Activated naive CD4-positive, alpha-beta T cell treated with anti-CD3 and anti-CD28 coated beads for 36 hours (primary cell): Measurements from ENCODE around the gene ART3. TPM values are rescaled to one million over a fixed set of nuclear protein-coding genes. Genes with fewer than 3 reads are reported as not detected.

ENCODE experiments used
- CTCF ChIA-PET: fragments of 350-600 bp; sonication (Branson Sonifier 250); formaldehyde crosslinking; loops from one replicate; lab custom pipeline; 2021; ENCODE audit warnings: antibody characterized with exemption; lab: Charles Lee
- DNase-seq: peaks from one replicate; pipeline ENCODE4 v3.0.0-alpha.2; 2020
- H3K27ac Mint-ChIP-seq: one replicate; pipeline ENCODE4 v1.8.0; 2021; ENCODE audit warnings: mild to moderate bottlenecking, mixed read lengths
- H3K27me3 Mint-ChIP-seq: one replicate; pipeline ENCODE4 v1.8.0; 2021; ENCODE audit warnings: low read depth, mixed read lengths
- H3K36me3 Mint-ChIP-seq: one replicate; pipeline ENCODE4 v1.8.0; 2021; ENCODE audit warnings: low read depth, mixed read lengths
- H3K4me1 Mint-ChIP-seq: one replicate; pipeline ENCODE4 v1.8.0; 2021; ENCODE audit warnings: low read depth, mixed read lengths
- H3K4me3 Mint-ChIP-seq: one replicate; pipeline ENCODE4 v1.8.0; 2021; ENCODE audit warnings: mild to moderate bottlenecking, moderate library complexity, mixed read lengths
- H3K9me3 Mint-ChIP-seq: one replicate; pipeline ENCODE4 v1.8.0; 2021; ENCODE audit warnings: mixed read lengths
- intact Hi-C: fragments of 100-400 bp; cut with micrococcal nuclease; formaldehyde crosslinking; loops from one replicate; pipeline ENCODE4 v1.15.1; 2023
- total RNA-seq, 2 experiments: library from RNA; stranded (reverse); gene quantifications; one replicate each; pipeline ENCODE4 v1.2.3, GENCODE V29; 2021

The ART3 gene
- total RNA-seq, 2 experiments from 2014 or later: not detected

DNA sequence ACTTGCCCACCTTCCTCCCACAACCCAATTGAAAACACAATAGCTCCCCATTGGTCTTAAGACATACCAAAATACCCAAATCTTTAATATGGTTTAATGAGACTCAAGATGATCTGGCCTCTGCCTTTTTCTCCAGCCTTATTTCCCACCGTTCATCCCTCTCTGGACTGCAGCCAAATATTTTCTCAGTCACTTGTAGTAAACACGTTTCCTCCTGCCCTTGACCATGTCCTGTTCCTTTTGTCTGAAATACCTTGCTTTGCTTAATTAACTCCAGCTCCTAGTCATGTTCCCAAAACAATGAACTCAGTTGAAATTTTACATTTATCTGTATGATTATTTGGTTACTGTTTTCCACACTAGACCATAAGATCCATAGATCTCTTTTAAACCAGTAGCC is 82.1 kb downstream of the ART3 start:
- H3K4me3 Mint-ChIP-seq: no peak overlapping the region
- CTCF ChIA-PET: interaction anchor here (1.0 kb wide), 1 partner anchor 221 kb away, joined by 4 read pairs; no protein-coding TSS in a partner anchor
- intact Hi-C loops: no loop called here
- no peak overlapping the region for H3K27ac Mint-ChIP-seq
- peaks cover 4% of the 10 kb centered on the region for H3K9me3 Mint-ChIP-seq
- DNase-seq: no peak
- no peaks in the 10 kb centered on the region for H3K27me3 Mint-ChIP-seq
- no peaks in the 10 kb centered on the region for H3K4me1 Mint-ChIP-seq
- no peaks in the 10 kb centered on the region for H3K36me3 Mint-ChIP-seq

DNA sequence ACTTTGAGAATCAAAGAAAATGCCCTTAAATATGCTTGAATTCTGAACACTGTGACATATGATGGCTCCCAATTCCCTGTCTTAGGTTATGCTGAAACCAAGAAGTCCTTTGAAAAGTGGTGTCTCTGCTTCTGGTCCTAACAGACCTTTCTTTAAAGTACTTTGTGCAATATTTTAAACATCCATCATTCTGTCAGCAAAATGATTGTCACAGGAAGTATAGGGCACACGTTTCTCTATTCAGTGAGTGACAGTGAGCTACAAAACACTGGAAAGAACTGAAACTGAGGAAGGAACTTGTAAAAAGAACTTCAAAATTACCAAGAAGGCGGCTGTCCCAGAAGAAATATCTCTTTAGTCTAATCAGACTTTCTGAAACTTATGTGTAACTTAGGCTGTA is 85.8 kb downstream of the ART3 start:
- Mint-ChIP-seq H3K36me3 (peaks cover 5% of the 10 kb centered on the region), H3K27me3 (no peaks in the 10 kb centered on the region), H3K4me1 (no peaks in the 10 kb centered on the region), H3K4me3 (no peak overlapping the region), H3K9me3 (no peaks in the 10 kb centered on the region), H3K27ac (no peak overlapping the region)
- no peak for DNase-seq
- CTCF ChIA-PET: interaction anchor here (1.9 kb wide), 1 partner anchor 19 kb away, joined by 6 read pairs; no protein-coding TSS in a partner anchor
- intact Hi-C loops: no loop called here

Other genes with a start within 250 kb of the ART3 start
- gene PPEF2, start 172.3 kb upstream of the ART3 start, total RNA-seq: under 1 TPM; 0.10 to 0.21 TPM
- gene NAAA, start 133.7 kb upstream of the ART3 start, total RNA-seq: 10 to 100 TPM; 24.4 to 27.1 TPM
- 10 to 100 TPM; 30.5 to 31.5 TPM for gene SDAD1, start 83.8 kb upstream of the ART3 start, total RNA-seq
- under 1 TPM; 0.74 to 0.89 TPM for gene CXCL9, start 67.2 kb upstream of the ART3 start, total RNA-seq
- gene CXCL10, start 51.2 kb upstream of the ART3 start, total RNA-seq: under 1 TPM; 0.41 to 0.64 TPM
- not detected for gene CXCL11, start 38.6 kb upstream of the ART3 start, total RNA-seq
- gene NUP54, start 73.7 kb downstream of the ART3 start, total RNA-seq: 10 to 100 TPM; 43.9 to 53.4 TPM
- 1 to 10 TPM; 5.4 to 7.8 TPM for gene SCARB2, start 139.1 kb downstream of the ART3 start, total RNA-seq
- not detected for gene FAM47E, start 177.0 kb downstream of the ART3 start, total RNA-seq
- gene STBD1, start 232.0 kb downstream of the ART3 start, total RNA-seq: not detected